ENCODE data around the gene KIAA1328.

Gene KIAA1328

DNA sequence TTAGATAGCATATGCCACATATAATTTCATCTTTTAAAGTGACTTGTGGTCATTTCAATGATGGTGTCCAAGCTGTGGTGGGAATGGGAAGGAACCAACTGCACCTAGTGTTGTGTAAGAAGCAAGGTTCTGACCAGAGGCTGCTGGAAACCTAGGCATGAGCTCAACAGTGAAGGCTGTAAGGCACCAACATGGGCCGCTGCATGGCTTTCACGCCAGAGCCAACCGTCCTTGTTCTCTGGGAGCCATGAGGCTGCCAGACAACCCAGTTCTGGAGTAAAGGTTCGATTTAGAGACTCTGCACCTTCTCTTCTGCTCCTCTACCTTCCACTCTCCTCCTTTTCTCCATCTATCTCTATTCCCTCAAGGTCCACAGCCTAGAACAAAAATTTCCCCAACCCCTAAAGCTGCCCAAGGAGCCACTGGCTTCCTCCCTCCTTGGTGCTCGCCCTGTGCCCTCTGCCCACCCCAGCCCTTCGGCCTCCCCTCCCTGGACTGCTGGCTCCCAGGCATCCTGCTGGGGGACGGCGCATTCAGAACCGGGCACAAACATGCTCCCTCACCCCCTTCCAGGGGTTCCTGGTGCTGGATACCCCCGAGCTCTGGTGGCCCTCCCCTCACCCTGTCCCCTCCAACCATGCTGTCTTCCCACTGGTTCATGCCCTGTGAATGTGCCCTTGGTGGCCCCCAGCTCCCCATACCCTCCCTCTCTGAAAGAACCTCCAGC is 431.6 kb downstream of the KIAA1328 start:
- DNase-seq, result no peak

DNA sequence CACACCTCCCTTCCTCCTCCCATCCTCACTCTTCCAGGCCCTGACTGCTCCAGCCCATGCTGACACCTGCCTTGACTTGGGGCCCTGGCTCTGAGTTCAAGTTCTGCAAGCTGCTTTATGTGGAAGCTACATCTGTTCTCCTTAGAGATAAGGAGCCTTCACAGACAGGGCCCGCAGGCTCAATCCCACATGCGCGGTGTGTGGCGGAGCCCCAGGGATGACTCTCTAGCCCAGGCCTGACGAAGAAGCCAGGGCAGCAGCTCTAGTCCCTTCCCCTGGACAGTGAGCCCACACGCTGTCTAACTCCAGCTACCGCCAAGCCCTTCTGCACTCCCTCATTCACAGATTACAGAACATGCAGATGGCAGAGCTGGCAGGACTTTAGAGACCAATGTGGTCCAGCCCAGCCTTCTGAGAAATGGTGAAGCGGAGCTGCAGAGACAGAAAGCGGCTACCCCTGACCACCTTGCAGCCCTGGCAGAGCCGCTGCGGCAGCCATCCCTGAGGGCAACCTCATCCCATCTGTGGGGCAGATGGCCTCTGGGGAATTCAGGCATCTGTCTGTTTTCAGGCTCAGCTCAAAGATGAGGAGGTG is 432.4 kb downstream of the KIAA1328 start:
- DNase-seq, result no peak

DNA sequence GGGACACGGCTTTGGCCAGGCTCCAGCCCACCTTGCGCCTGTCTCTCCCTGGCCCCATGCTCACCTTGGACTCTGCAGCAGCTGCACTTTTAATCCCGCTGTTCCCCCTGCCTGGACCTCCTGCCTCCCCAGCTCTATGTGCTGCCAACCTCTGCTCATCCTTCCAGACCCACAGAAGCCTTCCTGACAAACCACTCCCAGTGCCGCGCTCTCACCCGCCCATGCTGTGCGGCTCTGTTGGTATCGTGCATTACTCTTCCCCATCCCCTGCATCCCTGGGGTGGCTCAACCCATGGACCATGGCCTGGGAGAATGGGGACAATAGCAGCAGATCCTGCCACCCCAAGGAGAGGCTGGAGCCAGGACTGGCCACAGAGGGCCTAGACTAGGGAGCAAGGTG is 433.1 kb downstream of the KIAA1328 start:
- DNase-seq, result no peak

DNA sequence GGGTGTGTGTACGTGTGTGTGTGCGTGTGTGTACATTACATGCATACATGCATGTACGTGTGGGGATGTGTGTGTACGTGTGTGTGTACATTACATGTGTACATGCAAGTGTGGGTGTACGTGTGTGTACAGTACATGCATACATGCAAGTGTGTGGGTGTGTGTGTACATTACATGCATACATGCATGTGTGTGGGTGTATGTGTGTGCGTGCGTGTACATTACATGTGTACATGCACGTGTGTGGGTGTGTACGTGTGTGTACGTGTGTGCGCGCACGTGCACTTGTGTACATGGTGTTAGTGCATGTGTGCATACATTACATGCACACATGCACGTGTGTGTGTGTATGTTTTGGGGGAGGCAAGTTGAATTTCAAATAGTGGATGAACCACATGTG is 436.0 kb downstream of the KIAA1328 start:
- DNase-seq, result no peak

DNA sequence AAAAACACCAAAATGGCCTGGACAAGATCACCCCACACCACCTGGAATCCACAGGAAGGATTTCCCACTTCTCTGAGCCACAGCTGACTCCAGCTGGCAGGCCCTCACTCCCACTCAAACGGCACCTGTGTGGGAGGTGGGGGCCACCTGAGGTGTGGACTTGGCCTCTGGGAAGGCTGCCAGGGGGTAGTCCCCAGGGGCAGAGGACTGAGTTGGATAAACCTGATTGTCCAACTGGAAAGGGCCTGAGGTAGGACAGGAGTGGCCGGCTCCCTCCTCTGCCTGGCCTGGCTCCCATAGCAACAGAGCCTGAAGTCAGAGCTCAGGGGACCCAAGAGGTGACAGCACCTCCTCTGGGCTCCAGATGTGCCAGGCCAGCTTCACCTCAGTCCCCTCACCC is 436.5 kb downstream of the KIAA1328 start:
- DNase-seq, result no peak

DNA sequence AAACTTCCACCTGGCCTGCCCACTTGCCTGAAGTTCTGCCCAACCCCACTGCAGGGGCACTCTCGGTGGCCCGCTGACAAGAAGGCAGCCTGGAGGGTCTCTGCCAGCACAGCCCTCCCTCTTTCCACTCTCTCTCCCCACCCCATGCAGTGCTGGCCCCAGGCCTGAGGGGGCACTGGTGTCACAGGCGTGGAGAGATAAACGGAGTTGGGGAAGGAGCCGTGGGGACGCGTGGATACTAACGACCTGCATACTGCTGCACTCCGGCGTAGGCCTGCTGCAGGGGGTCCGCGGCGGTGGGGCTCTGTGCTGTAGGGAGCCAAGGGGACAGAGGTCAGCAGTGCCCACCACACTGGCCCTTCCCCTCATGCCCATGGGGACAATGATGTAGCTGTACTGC is 437.4 kb downstream of the KIAA1328 start:
- DNase-seq, result no peak

DNA sequence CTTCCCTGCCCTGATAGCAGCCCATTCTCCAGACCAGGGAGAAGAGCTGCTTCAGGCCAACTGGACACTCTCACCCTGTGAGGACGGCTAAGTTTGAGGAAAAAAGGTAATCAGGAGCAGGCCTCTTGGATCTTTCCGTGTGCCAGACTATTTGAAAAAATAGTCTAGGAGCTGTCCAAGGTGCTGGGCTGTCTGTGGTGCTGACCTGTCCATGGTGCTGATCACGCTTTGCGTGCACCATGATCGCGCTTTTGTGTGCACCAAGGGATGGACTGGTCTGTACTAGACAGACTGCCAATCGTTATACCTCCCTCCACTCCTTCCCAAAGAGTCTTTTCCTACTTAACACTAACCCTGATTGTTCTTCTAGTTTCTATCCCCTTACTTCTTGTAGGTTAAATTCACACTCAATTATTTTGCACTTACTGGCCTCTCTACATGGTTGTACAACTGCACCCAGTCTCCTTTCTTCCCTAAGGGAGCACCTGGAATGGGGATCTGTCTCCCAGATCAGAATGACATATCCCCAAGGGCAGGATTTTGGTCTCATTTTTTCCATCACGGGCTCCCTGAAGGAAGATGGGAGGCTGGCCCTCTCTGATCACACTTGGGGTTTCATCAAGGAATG is 441.2 kb downstream of the KIAA1328 start:
- peak; percentile 11 for DNase-seq

DNA sequence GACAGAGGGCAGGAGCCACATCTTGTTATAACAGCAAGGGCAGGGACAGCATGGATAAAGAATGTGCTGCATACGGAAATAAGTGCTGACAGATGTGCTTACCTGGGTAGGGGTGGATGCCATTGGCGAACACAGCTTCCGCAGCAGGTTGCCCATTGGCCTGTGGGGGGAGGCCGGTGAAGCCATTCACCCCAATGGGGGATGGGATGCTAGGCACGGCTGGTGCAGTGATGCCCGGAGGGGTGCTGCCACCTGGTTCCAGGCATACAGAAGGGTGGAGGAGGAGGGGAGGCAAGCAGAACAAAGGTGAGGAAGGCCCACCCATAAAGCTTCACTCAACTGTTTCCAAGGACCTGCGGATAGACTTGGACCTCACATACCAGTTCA is 441.7 kb downstream of the KIAA1328 start:
- DNase-seq, result no peak

DNA sequence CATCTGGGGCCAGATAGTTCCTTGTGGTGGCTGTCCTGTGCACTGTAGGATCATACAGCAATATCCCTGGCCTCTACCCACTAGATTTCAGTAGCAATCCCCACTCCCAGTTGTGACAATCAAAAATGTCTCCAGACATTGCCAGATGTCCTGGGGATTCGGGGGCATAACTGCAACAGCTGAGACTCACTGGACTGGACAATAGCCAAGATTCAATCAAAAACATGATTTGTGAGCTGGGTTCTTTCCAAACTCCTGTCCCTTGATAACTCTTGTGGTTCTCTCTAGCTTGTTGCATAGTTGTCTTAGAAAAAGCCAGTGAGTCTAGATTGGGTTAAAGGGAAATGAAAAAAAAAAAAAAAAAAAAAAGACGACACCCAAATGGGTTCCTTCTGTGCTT is 443.3 kb downstream of the KIAA1328 start:
- no peak for DNase-seq

DNA sequence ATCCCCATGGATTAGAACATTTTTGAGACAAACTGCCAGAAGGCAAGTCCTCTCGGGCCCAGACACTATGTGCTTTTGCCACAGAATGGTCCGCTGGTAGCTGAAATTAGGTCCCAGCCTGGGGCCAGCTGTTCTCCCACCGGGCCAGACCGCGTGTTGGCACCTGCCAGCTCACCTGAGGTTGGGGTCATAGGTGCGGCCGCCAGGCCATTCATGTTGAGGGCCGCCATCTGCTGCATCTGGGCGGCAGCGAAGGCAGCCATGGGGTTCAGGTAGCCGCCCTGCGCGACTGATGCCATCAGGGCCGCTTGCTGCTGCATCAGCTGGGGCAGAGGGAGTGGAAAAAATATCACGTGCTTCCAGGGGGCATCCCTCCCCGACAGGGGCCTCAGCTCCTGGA is 443.9 kb downstream of the KIAA1328 start:
- DNase-seq, result no peak

DNA sequence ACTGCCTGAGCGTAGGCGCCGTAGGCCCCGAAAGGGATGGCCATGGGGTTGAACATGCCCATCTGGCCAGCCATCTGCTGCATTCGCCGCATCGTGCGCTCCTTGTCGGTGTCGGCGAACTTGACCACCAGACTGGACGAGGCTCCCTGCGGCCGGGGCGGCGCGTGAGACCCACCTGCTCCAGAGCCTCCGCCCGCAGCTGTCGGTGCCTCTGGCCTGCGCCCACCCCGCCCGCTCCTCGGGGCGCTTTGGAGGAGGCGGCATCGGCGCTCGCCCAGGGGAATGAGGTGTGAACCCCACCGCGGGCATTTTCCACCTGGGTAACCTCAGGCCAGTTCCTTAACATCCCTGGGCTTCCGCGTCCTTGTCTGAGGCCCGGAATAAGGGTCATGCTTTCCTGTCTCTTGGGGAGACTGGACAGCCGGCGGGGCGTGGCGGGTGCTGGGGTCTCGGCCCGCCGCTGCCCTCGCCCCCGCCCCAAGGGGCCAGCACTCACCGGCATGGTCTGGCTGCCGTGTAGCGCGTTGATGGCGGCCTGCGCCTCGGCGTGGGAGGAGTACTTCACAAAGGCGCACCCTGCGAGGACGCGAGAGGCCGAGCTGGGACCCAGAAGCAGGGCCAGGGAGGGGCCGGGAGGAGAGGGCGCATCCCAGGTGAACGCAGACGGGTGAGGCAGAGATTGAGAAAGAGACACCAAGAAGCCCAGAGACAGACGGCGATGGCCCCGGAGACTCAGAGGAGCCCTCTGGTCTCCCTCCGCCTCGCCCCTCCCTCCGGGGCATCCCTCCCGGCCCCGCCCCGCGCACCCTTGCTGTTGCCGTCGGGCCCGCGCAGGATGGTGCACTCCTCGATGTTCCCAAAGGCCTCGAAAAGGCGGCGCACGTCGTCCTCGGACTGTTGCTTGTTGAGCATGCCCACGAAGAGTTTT is 445.6 kb downstream of the KIAA1328 start:
- DNase-seq, result no peak

DNA sequence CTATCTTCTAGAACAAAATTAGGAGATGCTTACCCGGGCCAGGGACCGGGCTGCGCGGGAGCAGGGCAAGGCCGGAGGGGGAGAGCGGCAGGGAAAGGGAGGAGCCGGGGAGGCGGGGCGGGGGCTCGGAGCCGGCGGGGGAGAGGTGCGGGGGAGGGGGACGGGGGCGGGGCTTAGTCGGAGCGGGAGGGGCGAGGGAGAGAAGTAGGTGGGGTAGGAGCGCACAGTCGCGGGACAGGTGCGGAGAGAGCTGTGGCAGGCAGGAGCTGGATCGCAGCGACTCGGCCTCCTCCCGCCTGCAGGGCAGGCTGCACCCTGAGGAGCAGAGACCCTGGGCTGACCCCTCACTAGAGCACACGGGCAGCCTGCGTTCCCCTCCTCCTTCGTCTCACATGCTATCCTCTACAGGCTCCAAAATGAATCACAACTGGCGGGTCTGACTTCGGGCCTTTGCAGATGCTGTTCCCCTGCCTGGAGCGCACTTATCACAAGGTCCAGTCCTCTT is 446.4 kb downstream of the KIAA1328 start:
- DNase-seq, result no peak

DNA sequence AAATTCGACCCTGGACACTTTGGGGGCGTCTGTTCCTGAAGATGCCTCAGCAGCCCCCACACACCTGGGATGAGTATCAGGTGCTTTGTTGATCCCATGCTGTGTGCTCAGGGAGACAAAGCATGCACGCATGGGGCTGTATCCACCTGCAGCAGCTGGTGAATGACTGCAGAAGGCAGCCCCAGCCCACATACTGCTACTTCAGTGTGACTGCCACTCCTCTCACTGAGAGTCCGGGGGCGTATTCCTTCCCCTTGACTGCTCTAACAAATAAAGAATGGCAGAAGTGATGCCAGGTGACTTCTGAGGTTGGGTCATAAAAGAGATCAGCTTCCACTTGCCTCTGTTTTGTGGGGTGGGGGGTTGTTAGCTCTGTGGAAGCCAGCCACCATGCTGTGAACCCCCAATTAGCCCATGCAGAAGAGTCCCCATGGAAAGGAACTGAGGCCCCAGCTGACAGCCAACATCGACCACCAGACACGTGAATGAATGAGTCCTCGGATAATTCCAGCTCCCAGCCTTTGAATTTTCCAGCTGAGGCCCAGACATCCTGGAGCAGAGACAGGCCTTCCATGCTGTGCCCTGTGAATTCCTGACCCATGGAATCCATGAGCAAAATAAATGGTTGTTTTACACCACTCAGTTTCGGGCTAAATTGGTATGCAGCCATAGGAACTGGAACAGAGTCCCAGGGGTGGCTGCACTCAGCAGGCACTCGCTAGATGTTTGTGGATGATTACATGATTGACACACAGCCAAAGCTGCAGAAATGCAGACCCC is 447.4 kb downstream of the KIAA1328 start:
- no peak for DNase-seq

DNA sequence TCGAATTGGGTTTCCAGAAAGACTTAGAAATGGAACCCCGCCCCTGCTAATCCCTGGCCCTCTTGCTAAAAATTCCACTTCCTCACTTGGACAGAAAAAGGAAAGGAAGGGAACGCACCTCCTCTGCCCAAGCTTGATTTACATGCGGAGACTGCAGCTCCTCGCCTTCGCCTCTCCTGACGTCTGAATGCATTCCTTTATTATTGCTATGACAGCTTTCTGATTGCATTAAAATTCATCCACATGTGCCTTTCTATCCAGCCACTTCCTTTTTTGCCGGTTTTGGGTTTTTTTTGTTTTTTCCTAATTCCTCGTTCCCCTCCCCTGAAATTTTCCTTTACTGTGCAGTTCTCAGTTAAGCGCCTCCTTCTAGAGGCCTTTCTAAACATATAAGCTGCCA is 448.9 kb downstream of the KIAA1328 start:
- no peak for DNase-seq
